SK-N-SH (cell line): ENCODE data around the gene ABHD2.

Experiments
- CTCF ChIP-seq: fragments of 200-600 bp; sonication (generic); IDR thresholded peaks from 2 replicates; pipeline ENCODE4 v1.6.1; 2017; ENCODE audit warnings: antibody characterized with exemption, mild to moderate bottlenecking, moderate library complexity
- ELF1 ChIP-seq: IDR thresholded peaks from 2 replicates; pipeline ENCODE4 v1.4.0; 2012
- EP300 ChIP-seq, 2 experiments: IDR thresholded peaks; 2 replicates each; pipeline versions ENCODE4 v1.4.0 to v1.6.1; 2012; ENCODE audit warnings: borderline replicate concordance in 1 of 2, low read depth in 1 of 2, low read length in 1 of 2
- EZH2phosphoT487 ChIP-seq: fragments of 200-600 bp; sonication (generic); IDR thresholded peaks from 2 replicates; pipeline ENCODE4 v1.6.1; 2017; ENCODE audit warnings: low read depth, mixed run types, mild to moderate bottlenecking, antibody characterized with exemption, moderate library complexity, borderline replicate concordance
- FOXM1 ChIP-seq: IDR thresholded peaks from 2 replicates; pipeline ENCODE4 v1.4.0; 2012; ENCODE audit warnings: low read depth, mild to moderate bottlenecking
- NRF1 ChIP-seq: IDR thresholded peaks from 2 replicates; pipeline ENCODE4 v1.6.1; 2012; ENCODE audit warnings: low read depth, mild to moderate bottlenecking, low read length
- POLR2AphosphoS5 ChIP-seq: IDR thresholded peaks from 2 replicates; pipeline ENCODE4 v1.6.1; 2012; ENCODE audit warnings: low read depth, low read length
- REST ChIP-seq: IDR thresholded peaks from 2 replicates; pipeline ENCODE4 v1.6.1; 2012; ENCODE audit warnings: mild to moderate bottlenecking, low read depth, low read length, moderate library complexity
- SMC3 ChIP-seq: IDR thresholded peaks from 2 replicates; pipeline ENCODE4 v1.6.1; 2012; ENCODE audit warnings: low read depth, low read length, improper control_type of control experiment
- TEAD4 ChIP-seq: IDR thresholded peaks from 2 replicates; pipeline ENCODE4 v1.4.0; 2012; ENCODE audit warnings: mild to moderate bottlenecking, borderline replicate concordance; ENCODE audit not compliant: insufficient read depth
- YY1 ChIP-seq: IDR thresholded peaks from 2 replicates; pipeline ENCODE4 v1.4.0; 2012; ENCODE audit warnings: low read depth, mild to moderate bottlenecking

- no peak for TF ChIP-seq FOXM1
- TF ChIP-seq ELF1 = no peak
- TF ChIP-seq SMC3 = no peak
- TF ChIP-seq CTCF = no peak
- TF ChIP-seq POLR2AphosphoS5 = no peak
- no peak for TF ChIP-seq NRF1
- TF ChIP-seq EZH2phosphoT487 = no peak
- TF ChIP-seq EP300 (IDR thresholded peaks at IDR 0.05; ENCODE audit: borderline replicate concordance in 1 of 2, low read depth in 1 of 2, low read length in 1 of 2) = no peak
- no peak for TF ChIP-seq YY1
- TF ChIP-seq REST = peak; percentile 92
- no peak for TF ChIP-seq TEAD4
These were observed 504 bp downstream of the ABHD2 start for GRCh38 chr15:89088605-89089315.
